Central memory CD8-positive, alpha-beta T cell (primary cell): ENCODE results near the gene REX1BD.
A peak's percentile ranks its signal among the peaks of the same experiment; 100 is the strongest.
"Not testable (repeated sequence)": the region's sequence is repeated elsewhere in the genome, so short reads cannot be mapped to it uniquely, and the experiment has no call there.

Source experiments
- ATAC-seq: fragments of 150-1000 bp; cut with Tn5 transposase; replicated peaks from 2 replicates; pipeline ENCODE4 v1.10.0; 2022; ENCODE audit warnings: mild to moderate bottlenecking, moderate FRiP score, moderate number of reproducible peaks; ENCODE audit not compliant: poor library complexity, severe bottlenecking; ENCODE audit errors: extremely low read depth
- DNase-seq, 2 donors: peaks; one replicate each; pipeline ENCODE4 v3.0.0; 2021; ENCODE audit warnings: low spot score in 2 of 2
- H3K27ac Mint-ChIP-seq: one replicate; pipeline ENCODE4 v1.8.0; 2022; ENCODE audit warnings: low read depth, mild to moderate bottlenecking, moderate library complexity, mixed read lengths
- H3K27me3 Mint-ChIP-seq: one replicate; pipeline ENCODE4 v1.8.0; 2022; ENCODE audit warnings: mixed read lengths
- H3K36me3 Mint-ChIP-seq: one replicate; pipeline ENCODE4 v1.8.0; 2022; ENCODE audit warnings: mild to moderate bottlenecking, moderate library complexity, mixed read lengths; ENCODE audit not compliant: insufficient read depth
- H3K4me1 Mint-ChIP-seq: one replicate; pipeline ENCODE4 v1.8.0; 2022; ENCODE audit warnings: mixed read lengths
- H3K4me3 Mint-ChIP-seq: one replicate; pipeline ENCODE4 v1.8.0; 2022; ENCODE audit warnings: mild to moderate bottlenecking, moderate library complexity, mixed read lengths
- H3K9me3 Mint-ChIP-seq: one replicate; pipeline ENCODE4 v1.8.0; 2022; ENCODE audit warnings: mixed read lengths

Gene REX1BD

GRCh38 chr19:18597809-18598660 is 9.4 kb downstream of the REX1BD start:
- no peak overlapping the region for H3K27ac Mint-ChIP-seq

GRCh38 chr19:18599485-18599884 is 10.9 kb downstream of the REX1BD start:
- no peak for DNase-seq
- Mint-ChIP-seq H3K27me3 (peaks cover 27% of the 10 kb centered on the region), H3K9me3 (no peaks in the 10 kb centered on the region), H3K4me3 (no peak overlapping the region), H3K4me1 (peaks cover 15% of the 10 kb centered on the region), H3K27ac (no peak overlapping the region), H3K36me3 (no peaks in the 10 kb centered on the region)
- ATAC-seq = no peak

More at GRCh38 chr19:18597809-18598660, 9.4 kb downstream of the REX1BD start:
- DNase-seq = no peak
- Mint-ChIP-seq H3K4me3 (no peak overlapping the region), H3K4me1 (peaks cover 12% of the 10 kb centered on the region), H3K9me3 (no peaks in the 10 kb centered on the region), H3K36me3 (peaks cover under 1% of the 10 kb centered on the region), H3K27me3 (peaks cover 18% of the 10 kb centered on the region)
- no peak for ATAC-seq

- Mint-ChIP-seq H3K4me1 (peaks cover 16% of the 10 kb centered on the region), H3K27me3 (peaks cover 41% of the 10 kb centered on the region)
- not testable (repeated sequence) for H3K4me3 Mint-ChIP-seq, H3K27ac Mint-ChIP-seq, H3K36me3 Mint-ChIP-seq, ATAC-seq, DNase-seq, H3K9me3 Mint-ChIP-seq
These were observed 12.2 kb downstream of the REX1BD start for GRCh38 chr19:18600692-18601397.

- DNase-seq (no peak), ATAC-seq (no peak)
- peaks cover 12% of the 10 kb centered on the region for H3K4me1 Mint-ChIP-seq
- no peak overlapping the region for H3K27ac Mint-ChIP-seq
- peaks cover 3% of the 10 kb centered on the region for H3K36me3 Mint-ChIP-seq
- H3K4me3 Mint-ChIP-seq = no peak overlapping the region
- H3K27me3 Mint-ChIP-seq = peaks cover 41% of the 10 kb centered on the region
- no peaks in the 10 kb centered on the region for H3K9me3 Mint-ChIP-seq
These were observed 13.3 kb downstream of the REX1BD start for GRCh38 chr19:18601875-18602274.

- DNase-seq (no peak), ATAC-seq (peak; percentile 52)
- no peaks in the 10 kb centered on the region for H3K9me3 Mint-ChIP-seq
- H3K4me1 Mint-ChIP-seq = peaks cover 12% of the 10 kb centered on the region
- H3K36me3 Mint-ChIP-seq = peaks cover 3% of the 10 kb centered on the region
- no peak overlapping the region for H3K27ac Mint-ChIP-seq
- peaks cover 54% of the 10 kb centered on the region for H3K27me3 Mint-ChIP-seq
- H3K4me3 Mint-ChIP-seq = no peak overlapping the region
These were observed 14.8 kb downstream of the REX1BD start for GRCh38 chr19:18603255-18603957.

- Mint-ChIP-seq H3K27me3 (peaks cover 62% of the 10 kb centered on the region), H3K9me3 (no peaks in the 10 kb centered on the region), H3K36me3 (peaks cover 3% of the 10 kb centered on the region), H3K27ac (no peak overlapping the region), H3K4me3 (no peak overlapping the region), H3K4me1 (peaks cover 12% of the 10 kb centered on the region)
- ATAC-seq = no peak
- DNase-seq = no peak
These were observed 15.6 kb downstream of the REX1BD start for GRCh38 chr19:18603958-18604819.

GRCh38 chr19:18604820-18605159 is 16.2 kb downstream of the REX1BD start:
- H3K36me3 Mint-ChIP-seq = peaks cover 3% of the 10 kb centered on the region
- no peak overlapping the region for H3K4me3 Mint-ChIP-seq
- ATAC-seq (no peak), DNase-seq (no peak)
- H3K4me1 Mint-ChIP-seq = peaks cover 12% of the 10 kb centered on the region
- H3K9me3 Mint-ChIP-seq = no peaks in the 10 kb centered on the region
- H3K27me3 Mint-ChIP-seq = peaks cover 68% of the 10 kb centered on the region
- no peak overlapping the region for H3K27ac Mint-ChIP-seq

GRCh38 chr19:18605196-18605545 is 16.6 kb downstream of the REX1BD start:
- DNase-seq (no peak), ATAC-seq (no peak)
- Mint-ChIP-seq H3K36me3 (peaks cover 3% of the 10 kb centered on the region), H3K27ac (peak overlapping the region; percentile 6), H3K4me1 (peaks cover 12% of the 10 kb centered on the region), H3K4me3 (peak overlapping the region; percentile 23), H3K27me3 (peaks cover 71% of the 10 kb centered on the region), H3K9me3 (no peaks in the 10 kb centered on the region)

- DNase-seq = no peak
- H3K4me1 Mint-ChIP-seq = peaks cover 12% of the 10 kb centered on the region
- H3K27ac Mint-ChIP-seq = peak overlapping the region; percentile 6
- no peaks in the 10 kb centered on the region for H3K9me3 Mint-ChIP-seq
- peak overlapping the region; percentile 23 for H3K4me3 Mint-ChIP-seq
- peaks cover 3% of the 10 kb centered on the region for H3K36me3 Mint-ChIP-seq
- no peak for ATAC-seq
- peaks cover 76% of the 10 kb centered on the region for H3K27me3 Mint-ChIP-seq
These were observed 17.1 kb downstream of the REX1BD start for GRCh38 chr19:18605546-18606280.

- H3K4me3 Mint-ChIP-seq = peak within 1 kb of the TSS; percentile 37
- peaks cover 81% of the 10 kb centered on the region for H3K27me3 Mint-ChIP-seq
- ATAC-seq = no peak
These were observed 18.0 kb downstream of the REX1BD start, which contains the start of gene CRLF1 for GRCh38 chr19:18606281-18607225. Gene CRLF1, minus strand, starts transcription at chr19:18606799. Its CDS starts 143 bp downstream, at chr19:18606656.

More at GRCh38 chr19:18606281-18607225, 18.0 kb downstream of the REX1BD start, which contains the start of gene CRLF1:
- peaks cover 3% of the 10 kb centered on the region for H3K36me3 Mint-ChIP-seq
- no peak for DNase-seq
- peaks cover 18% of the 10 kb centered on the region for H3K4me1 Mint-ChIP-seq
- no peaks in the 10 kb centered on the region for H3K9me3 Mint-ChIP-seq
- peak within 1 kb of the TSS; percentile 35 for H3K27ac Mint-ChIP-seq
